Sigmoid colon (tissue), 4 donors: ENCODE data around the gene SPINT1.

Experiments used
- CTCF ChIP-seq, 4 experiments: fragments of 450-650 bp in 3 of 4; fragments of 200-600 bp in 1 of 4; IDR thresholded peaks; one replicate each; pipeline ENCODE4 v1.5.1; 2016 to 2019; ENCODE audit warnings: antibody characterized with exemption in 4 of 4, mild to moderate bottlenecking in 3 of 4, moderate library complexity in 2 of 4
- POLR2AphosphoS5 ChIP-seq, 4 donors: sonication (generic); formaldehyde crosslinking; IDR thresholded peaks; one replicate each; pipeline ENCODE4 v1.6.1; 2017; ENCODE audit warnings: antibody characterized with exemption in 4 of 4

GRCh38 chr15:40838756-40839155 is 5.1 kb upstream of the SPINT1 start:
- TF ChIP-seq CTCF (IDR thresholded peaks at IDR 0.05), result no peak
- no peak for TF ChIP-seq POLR2AphosphoS5 (IDR thresholded peaks at IDR 0.05)
